Thymus (tissue), 11 donors: Measurements from ENCODE around the gene CSF1R. TPM values are rescaled to one million over a fixed set of nuclear protein-coding genes. Genes with fewer than 3 reads are reported as not detected.

ENCODE experiments used
- DNase-seq, 9 donors: peaks; one replicate each; pipeline ENCODE4 v3.0.0-alpha.2; 2013; ENCODE audit warnings: low spot score in 9 of 9, low read depth in 6 of 9, missing footprints in 1 of 9
- H3K27ac ChIP-seq, 2 donors: one replicate each; pipeline ENCODE4 v1.5.1; 2013; ENCODE audit warnings: control low read depth in 1 of 2, low read depth in 1 of 2, low read length in 1 of 2, mild to moderate bottlenecking in 1 of 2, moderate library complexity in 1 of 2
- H3K27me3 ChIP-seq, 2 donors: one replicate each; pipeline ENCODE4 v1.5.1; 2013; ENCODE audit warnings: low read length in 1 of 2; ENCODE audit not compliant: control insufficient read depth in 2 of 2, insufficient read depth in 1 of 2
- H3K36me3 ChIP-seq, 2 donors: one replicate each; pipeline ENCODE4 v1.5.1; 2013; ENCODE audit warnings: low read length in 1 of 2, mild to moderate bottlenecking in 1 of 2, moderate library complexity in 1 of 2; ENCODE audit not compliant: control insufficient read depth in 2 of 2, insufficient read depth in 2 of 2
- H3K4me1 ChIP-seq, 2 donors: one replicate each; pipeline ENCODE4 v1.5.1; 2013; ENCODE audit warnings: low read length in 2 of 2; ENCODE audit not compliant: control insufficient read depth in 2 of 2, insufficient read depth in 2 of 2
- H3K4me3 ChIP-seq, 2 donors: one replicate each; pipeline ENCODE4 v1.5.1; 2013; ENCODE audit warnings: low read length in 2 of 2, control low read depth in 1 of 2, mild to moderate bottlenecking in 1 of 2
- H3K9me3 ChIP-seq, 2 donors: one replicate each; pipeline ENCODE4 v1.5.1; 2013; ENCODE audit warnings: low read length in 1 of 2, mild to moderate bottlenecking in 1 of 2; ENCODE audit not compliant: control insufficient read depth in 2 of 2, insufficient read depth in 1 of 2
- WGBS: extraction: QIAGEN DNeasy Blood & Tissue Kit; methylation state at CpG from one replicate; pipeline ENCODE4 v1.1.7; 2013; 5-methylcytosine and 5-hydroxymethylcytosine counted together
- polyA plus RNA-seq: library from polyadenylated mRNA; stranded (reverse); fragments of 200-250 nt; gene quantifications from one replicate; pipeline ENCODE4 v1.2.3, GENCODE V29; 2013
- total RNA-seq: library from RNA; stranded (reverse); fragments of 120-200 nt; gene quantifications from one replicate; pipeline ENCODE4 v1.2.4, GENCODE V29; 2013
- donor health status: healthy.

The CSF1R gene
- total and polyA plus RNA-seq, 2 donors, result 7.3 to 7.6 TPM

DNA sequence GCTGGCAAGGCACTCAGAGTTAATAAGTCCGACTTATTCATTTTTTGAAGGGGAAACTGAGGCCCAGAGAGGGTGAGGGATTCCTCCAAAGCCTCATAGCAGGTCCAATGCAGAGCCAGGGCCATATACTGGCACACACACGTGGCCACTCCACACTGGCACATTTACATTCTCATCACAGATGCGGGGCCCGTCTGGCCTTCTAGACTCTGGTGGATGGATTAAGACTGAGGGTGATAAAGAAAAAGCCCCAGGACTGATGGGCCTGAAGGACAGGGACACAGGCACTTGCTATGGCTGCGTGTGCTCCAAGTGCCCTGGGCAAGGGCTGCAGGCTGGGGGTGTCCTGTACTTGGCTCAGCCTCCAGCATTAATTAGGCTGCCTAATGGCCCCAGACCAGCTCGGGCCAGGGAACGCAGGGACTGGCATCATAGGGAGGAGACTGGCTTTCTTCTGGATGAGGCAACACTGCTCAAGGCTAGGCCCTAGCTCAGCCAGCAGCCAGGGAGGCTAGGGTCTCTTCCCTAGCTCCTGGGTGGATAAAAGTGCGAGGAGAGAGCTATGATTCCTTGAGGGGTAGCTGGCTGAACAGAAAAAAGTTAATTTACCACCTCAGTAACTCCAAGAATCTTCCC is 28.5 kb upstream of the CSF1R start:
- no peak overlapping the region for H3K27ac ChIP-seq

DNA sequence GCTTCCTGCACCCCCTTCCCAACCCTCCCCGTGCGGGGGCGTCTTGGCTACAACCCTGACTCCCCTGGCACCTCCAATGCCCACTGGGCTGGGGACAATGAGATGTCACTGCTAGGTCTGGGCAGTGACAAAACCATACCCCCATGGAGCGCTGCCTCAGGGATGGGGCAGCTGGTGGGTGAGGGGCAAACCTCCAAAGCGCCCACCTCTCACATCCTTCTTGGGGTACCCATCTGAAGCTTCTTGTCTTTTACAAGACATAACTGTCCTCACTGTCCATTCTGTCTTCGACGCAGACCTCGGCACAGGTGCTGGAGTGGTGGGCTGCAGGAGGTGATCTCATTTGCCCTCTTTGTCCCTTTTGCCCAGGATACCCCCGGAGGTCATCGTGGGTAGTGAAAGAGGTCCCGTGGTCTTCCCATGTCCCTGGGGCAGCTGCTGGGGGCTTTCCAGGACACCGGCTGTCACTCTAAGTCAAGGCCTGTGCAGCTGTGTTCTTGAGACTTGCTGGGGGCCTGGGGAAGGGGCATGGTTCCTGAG is 27.8 kb upstream of the CSF1R start:
- H3K4me3 ChIP-seq, result no peak overlapping the region
- WGBS, result 96% methylated on average over 12 of the region's 12 CpGs
- H3K9me3 ChIP-seq, result peaks cover 0 to 1% of the 10 kb centered on the region in 2 donors
- H3K27me3 ChIP-seq, result no peaks in the 10 kb centered on the region
- no peaks in the 10 kb centered on the region for H3K4me1 ChIP-seq
- DNase-seq, result no peak
- no peak overlapping the region for H3K27ac ChIP-seq
- H3K36me3 ChIP-seq, result no peaks in the 10 kb centered on the region

More for the DNA sequence above, 28.5 kb upstream of the CSF1R start:
- DNase-seq, result no peak
- H3K27me3 ChIP-seq, result no peaks in the 10 kb centered on the region
- no peaks in the 10 kb centered on the region for H3K36me3 ChIP-seq
- no peaks in the 10 kb centered on the region for H3K9me3 ChIP-seq
- 92% methylated on average over 8 of the region's 8 CpGs for WGBS
- no peaks in the 10 kb centered on the region for H3K4me1 ChIP-seq
- no peak overlapping the region for H3K4me3 ChIP-seq

DNA sequence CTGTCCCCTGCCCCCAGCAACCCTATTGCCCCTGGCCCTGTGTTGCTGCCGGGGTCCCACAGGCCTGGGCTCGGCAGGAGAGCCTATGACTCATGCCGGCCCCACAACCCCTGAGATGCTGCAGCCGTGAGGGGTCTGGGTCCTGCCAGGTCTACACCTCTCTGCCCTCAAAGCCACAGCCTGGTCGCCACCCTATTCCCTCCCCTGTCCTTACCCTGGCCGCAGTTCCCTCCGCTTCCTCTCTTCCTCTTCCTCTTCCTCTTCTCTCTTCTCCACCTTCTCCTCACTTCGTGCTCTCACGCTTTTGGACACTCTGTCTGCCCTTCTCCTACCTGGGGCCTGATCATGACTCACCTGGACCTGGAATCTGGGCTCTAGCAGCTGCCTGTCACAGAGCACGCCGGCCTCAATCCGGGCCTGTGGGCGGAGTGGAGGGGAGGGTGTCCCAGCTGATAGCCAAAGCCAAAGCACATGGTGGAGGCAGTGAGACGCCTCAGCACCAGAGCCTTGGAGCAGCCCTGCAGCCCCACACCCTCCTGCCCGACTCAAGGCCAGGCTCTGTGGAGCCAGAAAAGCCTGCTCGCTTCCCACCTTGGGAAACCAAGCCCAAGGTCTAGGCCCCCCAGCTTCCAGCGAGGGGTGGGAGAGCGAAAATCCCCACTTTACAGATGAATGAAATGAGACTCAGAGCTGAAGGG is 26.8 kb upstream of the CSF1R start:
- H3K4me1 ChIP-seq, result no peaks in the 10 kb centered on the region
- peaks cover 0 to 1% of the 10 kb centered on the region in 2 donors for H3K9me3 ChIP-seq
- no peaks in the 10 kb centered on the region for H3K27me3 ChIP-seq
- DNase-seq, result no peak
- no peak overlapping the region for H3K27ac ChIP-seq
- WGBS, result 91% methylated on average over 18 of the region's 18 CpGs
- H3K4me3 ChIP-seq, result no peak overlapping the region
- no peaks in the 10 kb centered on the region for H3K36me3 ChIP-seq

DNA sequence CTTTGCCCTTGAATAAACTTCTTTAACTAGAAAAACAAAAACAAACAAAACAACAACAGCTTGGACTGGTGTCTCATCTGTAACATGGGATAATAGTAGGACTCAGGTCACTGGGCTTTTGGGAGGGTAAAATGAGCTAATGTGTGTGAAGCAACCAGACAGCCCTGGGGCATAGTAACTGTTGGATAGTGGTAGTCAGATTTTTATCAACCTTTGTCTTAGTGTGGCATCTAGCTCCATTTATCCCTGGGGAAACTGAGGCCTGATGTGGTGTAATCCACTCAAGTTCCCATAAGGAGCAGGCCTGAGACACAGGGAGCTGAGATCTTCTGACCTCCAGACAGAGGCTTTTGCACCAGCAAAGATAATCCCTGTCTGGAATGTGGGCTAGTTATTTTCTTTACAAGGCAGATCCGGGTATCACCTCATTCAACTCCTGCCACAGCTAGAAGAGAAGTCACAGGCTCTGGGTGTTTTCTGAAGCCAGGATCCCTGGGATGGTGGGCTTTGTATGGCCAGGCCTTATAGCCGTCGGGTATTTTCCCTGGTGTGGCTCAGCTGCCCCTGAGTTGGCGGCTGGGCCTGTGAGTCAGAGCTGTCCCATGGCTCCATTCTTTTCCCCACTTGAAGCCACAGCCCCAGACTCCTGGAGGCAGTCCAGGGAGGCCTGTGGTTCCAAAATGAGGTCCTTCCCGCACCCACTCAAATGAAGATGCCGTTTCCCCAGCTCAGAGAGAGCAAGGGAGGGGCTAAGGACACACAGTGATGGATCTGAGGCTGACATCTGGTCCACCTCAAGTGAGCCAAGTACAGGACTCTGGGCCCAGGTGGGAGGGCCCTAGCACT is 26.1 kb upstream of the CSF1R start:
- H3K27ac ChIP-seq, result no peak overlapping the region
- H3K9me3 ChIP-seq, result peaks cover 0 to 1% of the 10 kb centered on the region in 2 donors
- H3K36me3 ChIP-seq, result no peaks in the 10 kb centered on the region
- no peak for DNase-seq
- no peak overlapping the region for H3K4me3 ChIP-seq
- no peaks in the 10 kb centered on the region for H3K27me3 ChIP-seq
- WGBS, result 96% methylated on average over 6 of the region's 6 CpGs
- H3K4me1 ChIP-seq, result no peaks in the 10 kb centered on the region

DNA sequence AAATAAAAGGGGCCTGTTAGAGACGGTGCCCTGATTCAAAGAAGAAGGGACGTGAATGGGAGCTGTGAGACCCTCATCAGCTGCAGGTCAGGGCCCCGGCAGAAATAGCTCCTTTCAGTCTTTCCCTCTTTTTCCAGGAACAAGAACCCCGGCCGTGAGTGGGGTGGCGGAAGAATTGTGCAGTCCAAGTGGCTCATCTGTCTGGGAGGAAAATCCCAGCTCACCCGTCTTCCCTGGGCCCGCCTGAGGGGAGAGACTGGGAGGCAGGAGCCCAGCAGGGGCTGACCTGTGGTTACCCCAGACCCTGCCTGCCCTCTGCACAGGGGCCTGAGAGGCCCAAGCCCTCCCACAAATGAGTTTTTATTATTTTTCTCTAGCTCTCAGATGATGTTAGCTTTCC is 24.8 kb upstream of the CSF1R start:
- Histone ChIP-seq H3K4me1 (peaks cover 2 to 11% of the 10 kb centered on the region in 2 donors), H3K27me3 (no peaks in the 10 kb centered on the region), H3K36me3 (no peaks in the 10 kb centered on the region), H3K9me3 (peaks cover 0 to 1% of the 10 kb centered on the region in 2 donors), H3K27ac (no peak overlapping the region), H3K4me3 (no peak overlapping the region)
- 95% methylated on average over 8 of the region's 8 CpGs for WGBS
- DNase-seq, result no peak

DNA sequence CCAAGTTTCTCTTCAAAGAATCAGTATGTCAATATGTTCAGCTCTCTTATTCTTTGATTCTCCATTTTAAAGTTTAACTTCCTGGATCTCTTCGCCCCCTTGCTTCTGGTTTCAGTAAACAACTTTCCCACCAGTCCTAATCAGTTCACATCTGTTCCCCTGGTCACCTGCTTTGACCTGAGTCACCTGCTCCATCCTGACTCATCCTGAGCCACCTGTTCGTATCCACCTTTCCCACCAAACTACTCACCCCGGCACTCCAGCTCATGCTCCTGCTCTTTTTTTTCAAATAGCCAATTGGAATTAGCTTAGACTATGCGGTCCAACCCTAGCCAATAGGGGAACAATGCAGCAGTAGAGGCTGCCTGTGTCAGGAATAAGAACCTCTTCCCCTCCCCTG is 23.6 kb upstream of the CSF1R start:
- no peak overlapping the region for H3K4me3 ChIP-seq
- H3K36me3 ChIP-seq, result no peaks in the 10 kb centered on the region
- DNase-seq, result no peak
- H3K4me1 ChIP-seq, result peaks cover 2 to 15% of the 10 kb centered on the region in 2 donors
- peaks cover 0 to 1% of the 10 kb centered on the region in 2 donors for H3K9me3 ChIP-seq
- H3K27ac ChIP-seq, result no peak overlapping the region
- H3K27me3 ChIP-seq, result no peaks in the 10 kb centered on the region
- WGBS, result 88% methylated on average over 4 of the region's 4 CpGs

DNA sequence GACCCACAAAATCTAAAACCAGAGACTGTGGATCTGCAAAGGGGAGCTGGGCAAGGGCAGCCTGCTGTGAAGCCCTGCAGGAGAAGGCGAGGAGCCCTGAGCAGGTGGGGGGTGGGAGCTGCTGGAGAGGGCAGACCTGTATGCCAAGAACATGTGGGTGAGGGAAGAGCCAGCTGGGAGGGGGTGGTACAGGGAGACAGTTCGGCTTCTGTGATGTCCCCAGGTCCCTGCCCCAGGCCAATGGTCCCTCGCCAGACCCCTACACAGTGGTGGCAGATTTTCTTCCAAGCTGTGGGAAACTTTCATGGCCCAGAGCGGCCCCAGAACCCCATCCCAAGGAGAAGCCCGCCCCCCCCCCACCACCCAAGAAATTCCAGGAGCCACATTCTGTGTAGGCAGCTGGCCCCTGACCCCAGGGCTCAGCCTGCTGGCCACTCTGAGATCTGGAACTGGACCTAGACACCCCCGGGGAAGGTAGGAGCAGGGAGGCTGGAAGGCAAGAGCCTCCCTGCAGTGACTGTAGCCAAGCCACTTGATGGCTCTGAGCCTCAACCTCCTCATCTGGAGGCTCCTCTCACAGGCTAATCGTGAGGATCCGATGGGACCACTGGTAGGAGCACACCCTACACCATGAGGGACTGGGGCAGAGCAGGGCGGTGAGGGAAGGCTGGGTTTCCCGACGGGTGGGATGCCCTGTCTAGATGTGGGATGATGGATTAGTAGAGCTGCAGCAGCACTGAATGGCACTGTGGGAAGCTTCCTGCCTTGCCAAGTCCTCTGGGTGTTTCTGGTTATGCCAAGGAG is 22.6 kb upstream of the CSF1R start:
- no peak for DNase-seq
- Histone ChIP-seq H3K4me1 (peaks cover 2 to 15% of the 10 kb centered on the region in 2 donors), H3K27me3 (no peaks in the 10 kb centered on the region), H3K4me3 (no peak overlapping the region), H3K9me3 (peaks cover 0 to 1% of the 10 kb centered on the region in 2 donors), H3K36me3 (no peaks in the 10 kb centered on the region), H3K27ac (no peak overlapping the region)
- 94% methylated on average over 11 of the region's 11 CpGs for WGBS

DNA sequence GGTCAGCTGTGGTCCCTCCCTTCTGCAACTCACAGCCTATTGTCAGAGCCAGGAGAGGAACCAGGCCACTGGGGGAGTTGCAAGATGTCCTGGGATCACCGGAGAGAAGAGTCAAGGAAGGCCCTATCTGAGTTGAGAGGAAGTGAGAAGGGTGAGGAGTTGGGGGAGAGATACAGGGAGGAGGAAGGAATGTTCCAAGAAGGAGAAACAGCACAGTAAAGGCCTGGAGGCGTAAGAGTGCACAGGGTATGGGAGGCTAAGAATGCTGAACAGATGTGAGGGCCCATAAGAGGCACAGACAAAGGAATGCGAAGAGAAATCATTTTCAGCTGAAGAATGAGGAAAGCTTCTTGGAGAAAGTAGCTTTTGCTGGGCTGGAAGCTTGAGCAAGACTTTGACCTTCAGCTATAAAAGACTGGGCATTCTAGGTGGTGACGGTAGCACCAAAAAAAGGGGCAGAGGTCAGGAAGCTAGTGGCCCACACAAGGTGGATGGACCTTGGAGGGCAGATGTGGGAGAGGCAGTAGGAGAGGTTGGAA is 21.6 kb upstream of the CSF1R start:
- no peak for DNase-seq
- Histone ChIP-seq H3K4me3 (no peak overlapping the region), H3K4me1 (peaks cover 2 to 15% of the 10 kb centered on the region in 2 donors), H3K27me3 (no peaks in the 10 kb centered on the region), H3K27ac (no peak overlapping the region), H3K36me3 (no peaks in the 10 kb centered on the region), H3K9me3 (peaks cover 0 to 1% of the 10 kb centered on the region in 2 donors)
- WGBS, result 95% methylated on average over 4 of the region's 4 CpGs
